SHP77 treated with DMSO at 0.1 percent for 48 hours (cell line): Measurements from ENCODE around the gene LAMTOR2.
A peak's percentile ranks its signal among the peaks of the same experiment; 100 is the strongest.
"Not testable (repeated sequence)": the region's sequence is repeated elsewhere in the genome, so short reads cannot be mapped to it uniquely, and the experiment has no call there.

Source experiments
- DNase-seq: peaks from one replicate; lab custom pipeline; 2025; lab: John Stamatoyannopoulos, UW

Gene LAMTOR2

DNA sequence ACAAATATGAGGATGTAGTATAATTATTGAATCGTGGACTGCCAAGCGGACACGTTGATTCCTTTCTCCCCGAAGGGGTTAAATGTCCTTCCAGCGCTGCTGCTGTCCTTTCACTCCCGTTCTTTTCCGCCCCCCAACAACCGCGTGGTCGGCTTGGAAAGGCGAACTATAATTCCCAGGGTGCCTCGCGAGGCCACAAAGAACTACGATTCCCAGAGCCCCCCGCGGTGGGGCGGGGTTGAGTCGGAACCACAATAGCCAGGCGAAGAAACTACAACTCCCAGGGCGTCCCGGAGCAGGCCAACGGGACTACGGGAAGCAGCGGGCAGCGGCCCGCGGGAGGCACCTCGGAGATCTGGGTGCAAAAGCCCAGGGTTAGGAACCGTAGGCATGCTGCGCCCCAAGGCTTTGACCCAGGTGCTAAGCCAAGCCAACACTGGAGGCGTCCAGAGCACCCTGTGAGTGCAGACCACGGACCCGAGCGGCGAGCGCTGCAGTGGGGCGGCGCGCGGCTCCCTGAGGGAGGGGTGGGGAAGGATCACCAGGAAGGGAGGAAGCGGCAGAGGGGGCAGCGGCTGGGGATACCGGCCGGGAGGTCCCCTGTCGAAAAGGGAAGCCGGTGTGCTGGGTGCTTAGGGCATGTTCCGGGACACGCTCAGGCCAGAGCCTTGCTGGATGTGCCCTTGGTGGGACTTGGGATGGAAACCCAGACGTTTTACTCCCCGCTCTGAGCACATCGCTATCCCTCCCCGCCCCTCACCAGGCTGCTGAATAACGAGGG is at the start of gene LAMTOR2:
LAMTOR2 (plus strand) TSS at position 283 of the 781 bp plus-strand sequence; CDS start at position 391, 108 bp downstream.
- peak; percentile 100 for DNase-seq

DNA sequence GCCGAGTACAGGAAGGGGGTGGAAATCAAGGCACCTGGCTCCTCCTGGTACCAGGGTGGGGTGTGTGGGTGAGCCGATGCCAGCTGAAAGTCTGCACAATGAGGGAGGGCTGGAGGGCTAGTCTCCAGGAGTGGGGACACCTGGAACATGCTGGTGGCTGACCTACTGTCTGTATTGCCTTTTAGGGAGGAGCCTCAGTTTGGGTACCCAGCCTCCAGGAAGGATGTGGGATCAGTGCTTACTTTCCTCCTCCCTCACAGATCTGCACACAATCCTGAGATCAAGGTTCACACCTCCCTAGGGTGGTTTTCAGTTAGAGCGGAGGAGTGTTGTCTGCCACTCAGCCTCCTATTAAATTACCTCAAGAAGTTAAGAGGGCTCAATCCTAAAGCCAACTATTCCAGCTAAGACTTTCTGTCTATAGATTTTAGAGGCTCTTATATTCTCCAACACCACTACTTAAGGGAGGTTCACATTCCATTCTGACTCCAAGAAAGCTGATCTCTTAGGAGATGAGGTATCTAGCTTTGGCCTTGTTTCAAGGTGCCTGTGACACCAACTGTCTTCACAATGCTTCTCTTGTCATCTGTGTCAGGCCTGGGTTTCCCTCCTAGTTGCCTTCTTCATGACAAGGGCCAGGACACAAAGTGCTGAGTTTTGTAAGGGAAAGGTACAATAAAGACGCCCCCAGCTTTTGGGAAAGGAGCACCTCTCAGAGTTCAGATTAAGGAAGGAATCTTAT is 49.6 kb upstream of the LAMTOR2 start:
- no peak for DNase-seq

- no peak for DNase-seq
These were observed 47.8 kb upstream of the LAMTOR2 start for GRCh38 chr1:156006666-156007376.

DNA sequence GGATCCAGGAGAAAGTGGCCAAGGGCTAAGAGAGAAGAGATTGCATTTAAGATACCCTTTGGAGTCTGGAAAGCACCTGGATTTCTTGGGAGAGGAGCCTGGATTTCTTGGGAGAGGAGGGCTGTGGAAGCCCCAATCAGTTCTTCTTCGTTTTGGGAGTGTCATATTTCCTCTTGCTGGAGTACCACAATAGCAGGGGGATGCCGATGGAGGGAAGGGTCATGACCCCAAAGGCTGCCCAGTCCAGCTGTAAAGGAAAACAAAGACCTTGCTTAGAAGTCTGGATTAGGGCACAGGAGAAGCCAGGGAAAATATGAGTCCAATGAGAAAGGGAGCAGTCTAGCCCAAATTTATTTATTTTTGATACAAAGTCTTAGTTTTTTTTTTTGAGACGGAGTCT is 45.2 kb upstream of the LAMTOR2 start:
- DNase-seq, result no peak

DNA sequence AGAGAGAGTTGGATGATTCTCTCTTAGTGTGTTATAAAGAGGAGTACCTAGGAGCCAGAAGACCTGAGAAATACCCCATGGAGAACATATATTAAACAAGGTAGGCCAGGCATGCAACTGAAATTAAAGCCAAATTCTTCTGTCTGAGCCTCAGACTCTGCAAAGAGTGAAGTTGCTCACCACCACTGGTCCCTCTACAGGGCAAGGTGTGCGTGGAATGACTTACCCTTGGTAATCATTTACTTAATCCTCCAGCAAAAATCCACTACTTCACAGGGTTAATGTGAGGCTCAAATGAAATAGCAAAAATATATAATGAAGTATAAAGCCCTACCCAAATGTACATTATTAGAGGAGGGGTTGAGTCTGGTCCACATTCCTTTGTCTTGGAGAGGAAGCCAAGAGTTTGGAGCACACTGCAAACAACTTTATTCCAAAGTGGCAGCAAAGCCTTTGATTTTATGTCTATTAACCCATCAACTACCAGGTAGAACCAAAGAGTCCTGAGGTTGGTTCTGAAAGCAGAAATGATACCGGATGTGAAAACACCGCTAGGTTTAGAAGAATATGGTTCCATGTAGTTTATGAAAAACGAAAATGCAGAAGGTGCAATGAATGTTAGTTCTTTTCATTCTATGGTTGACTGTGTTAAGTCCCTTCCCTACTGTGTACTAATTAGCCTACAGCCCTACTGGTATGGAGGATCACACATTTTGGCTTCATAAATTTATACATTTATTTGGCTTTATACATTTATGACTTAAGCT is 42.3 kb upstream of the LAMTOR2 start:
- DNase-seq, result no peak

- no peak for DNase-seq
These were observed 39.8 kb upstream of the LAMTOR2 start for GRCh38 chr1:156014829-156015228.

DNA sequence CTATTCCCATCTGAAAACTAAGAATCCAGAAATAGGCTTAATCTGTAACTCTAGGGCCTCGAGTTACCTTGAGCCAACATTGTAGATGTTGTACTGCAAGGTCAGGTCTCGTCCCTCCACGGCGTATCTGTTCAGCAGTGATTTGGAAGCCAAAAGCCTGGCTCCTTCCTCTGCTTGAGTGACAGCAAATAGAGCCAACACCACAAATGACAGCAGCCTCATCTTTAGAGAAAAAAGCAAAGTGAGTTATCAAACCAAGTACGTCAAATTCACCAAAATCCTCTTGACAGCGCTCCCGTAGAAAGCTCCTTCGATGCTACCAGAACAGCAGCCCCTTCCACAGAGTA is 34.7 kb upstream of the LAMTOR2 start:
- DNase-seq, result no peak

DNA sequence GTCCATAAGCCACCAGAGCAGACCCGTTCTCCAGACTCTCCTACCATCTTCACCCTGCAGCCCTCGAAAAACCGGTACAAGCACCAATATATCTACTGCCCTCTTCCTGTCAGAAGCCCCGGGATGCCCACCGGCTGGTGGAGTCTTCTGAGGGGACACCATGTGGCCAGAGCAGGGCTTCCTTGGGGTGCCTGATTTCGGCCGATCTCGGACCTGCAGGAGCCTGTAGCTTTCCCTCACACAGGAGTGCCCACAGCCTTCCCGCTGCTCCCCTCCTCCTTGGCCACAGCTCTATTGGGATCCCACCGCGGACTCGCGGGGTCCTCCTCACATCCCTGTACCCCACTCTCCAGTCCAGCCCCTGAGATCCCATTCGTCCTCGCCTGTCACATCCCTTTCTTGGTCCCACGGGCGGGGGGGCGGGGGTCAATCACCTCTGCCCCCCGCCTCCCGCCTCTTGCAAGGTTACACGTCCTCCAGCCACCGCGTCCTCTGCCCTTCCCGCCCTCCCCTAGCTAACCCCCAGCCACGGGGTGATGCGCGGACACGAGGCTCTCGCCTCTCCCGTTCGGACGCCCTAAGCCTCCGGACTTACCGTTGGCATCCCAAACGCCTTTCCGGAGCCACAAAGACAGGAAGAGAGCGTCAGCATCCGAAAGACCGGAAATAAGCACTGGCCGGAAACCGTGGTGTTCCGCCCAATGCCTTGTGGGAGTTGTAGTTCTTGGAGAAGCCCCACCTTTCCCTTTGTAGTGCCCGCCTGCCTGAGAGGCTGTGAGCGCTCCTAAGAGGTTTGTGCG is 34.1 kb upstream of the LAMTOR2 start, which contains the start of gene SSR2:
SSR2 (minus strand) TSS at position 659 of the 800 bp plus-strand sequence. CDS start 784 bp downstream, outside the sequence.
- peak; percentile 97 for DNase-seq

DNA sequence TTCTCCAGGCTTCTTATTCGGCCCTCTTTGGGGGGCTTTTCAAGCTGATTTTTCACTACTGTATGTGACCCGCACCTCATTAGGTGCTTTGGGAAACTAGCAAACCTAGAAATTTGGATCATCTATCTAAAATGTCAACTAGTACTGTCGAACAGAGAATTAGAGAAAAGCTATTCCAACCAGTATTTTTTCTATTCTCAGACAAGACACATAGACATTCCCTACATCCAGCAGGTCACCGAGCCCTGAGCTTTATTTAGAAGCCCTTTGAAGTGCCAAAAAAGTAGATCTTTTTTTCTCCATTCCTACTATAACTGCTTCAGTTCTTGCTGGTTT is 33.5 kb upstream of the LAMTOR2 start:
- no peak for DNase-seq

DNA sequence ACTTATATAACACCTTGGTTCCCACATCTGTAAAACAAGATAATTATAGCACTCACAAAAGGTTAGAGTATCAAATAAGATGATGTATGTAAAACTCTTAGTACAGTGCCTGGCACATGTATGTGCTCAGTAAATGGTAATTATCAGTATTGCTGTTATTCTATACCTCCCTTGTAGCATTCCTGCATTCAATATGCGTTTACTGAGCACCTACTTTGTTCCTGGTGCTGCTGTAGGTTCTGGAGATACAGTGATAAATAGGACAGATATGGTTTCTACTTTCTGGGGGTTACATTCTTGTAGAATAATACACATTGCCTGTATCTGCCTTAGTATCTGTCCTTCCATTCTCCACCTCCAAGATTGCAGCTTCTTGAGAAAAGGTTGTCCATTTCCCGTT is 32.6 kb upstream of the LAMTOR2 start:
- no peak for DNase-seq

DNA sequence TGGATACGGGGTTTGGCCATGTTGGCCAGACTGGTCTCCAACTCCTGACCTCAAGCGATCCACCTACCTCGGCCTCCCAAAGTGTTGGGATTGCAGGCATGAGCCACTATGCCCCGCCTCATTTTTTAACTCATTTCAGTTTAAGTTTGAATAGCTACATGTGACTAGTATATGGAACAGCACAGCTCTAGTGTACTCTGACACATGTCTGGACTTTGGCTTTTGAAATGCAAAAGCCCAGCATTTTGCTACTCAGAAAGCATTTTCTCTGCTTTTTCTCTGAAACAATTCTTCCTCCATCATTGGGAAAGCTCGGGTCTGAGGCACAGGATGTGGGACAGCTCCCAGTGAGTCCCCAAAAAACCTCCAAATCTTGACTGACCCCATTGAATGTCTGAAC is 29.8 kb upstream of the LAMTOR2 start:
- DNase-seq, result no peak

- DNase-seq, result peak; percentile 78
These were observed 28.7 kb upstream of the LAMTOR2 start for GRCh38 chr1:156025876-156026275.

- DNase-seq, result no peak
These were observed 28.0 kb upstream of the LAMTOR2 start for GRCh38 chr1:156026588-156026987.

DNA sequence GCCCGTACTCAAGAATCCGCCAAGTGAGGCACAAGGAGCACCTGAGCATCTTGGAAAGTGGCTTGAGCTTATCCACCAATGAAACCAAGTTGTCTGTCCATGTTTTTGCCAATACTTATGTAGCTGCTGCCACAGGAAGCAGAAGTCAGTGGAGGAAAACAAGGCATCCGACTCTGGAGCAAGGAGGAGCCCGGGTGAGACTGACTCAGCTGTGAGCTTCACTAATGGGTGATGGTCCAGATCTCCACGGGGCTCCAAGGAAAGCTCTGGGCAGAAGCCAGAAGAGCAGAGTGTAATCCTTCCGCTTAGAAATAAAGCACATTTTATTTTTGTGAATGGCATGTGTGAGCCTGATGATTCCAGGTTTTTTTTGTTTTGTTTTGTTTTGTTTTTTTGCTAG is 21.6 kb upstream of the LAMTOR2 start:
- DNase-seq, result no peak

DNA sequence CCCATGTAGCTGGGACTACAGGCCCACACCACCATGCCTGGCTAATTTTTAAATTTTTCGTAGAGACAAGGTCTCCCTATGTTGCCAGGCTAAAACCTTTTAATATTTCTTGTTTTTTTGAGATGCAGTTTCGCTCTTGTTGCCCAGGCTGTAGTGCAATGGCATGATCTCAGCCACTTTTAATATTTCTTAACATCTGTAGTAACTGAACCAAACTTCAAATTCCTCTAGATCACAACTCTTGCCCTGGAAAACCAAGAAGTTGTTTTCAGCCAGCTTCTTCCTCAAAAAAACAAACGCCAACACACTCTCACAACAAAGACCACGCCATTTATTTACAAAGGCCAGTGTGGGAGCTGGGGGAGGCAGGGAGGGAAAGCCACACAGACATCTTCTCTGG is 19.6 kb upstream of the LAMTOR2 start:
- DNase-seq, result not testable (repeated sequence)

GRCh38 chr1:156042828-156043227 is 11.8 kb upstream of the LAMTOR2 start:
- DNase-seq, result no peak

DNA sequence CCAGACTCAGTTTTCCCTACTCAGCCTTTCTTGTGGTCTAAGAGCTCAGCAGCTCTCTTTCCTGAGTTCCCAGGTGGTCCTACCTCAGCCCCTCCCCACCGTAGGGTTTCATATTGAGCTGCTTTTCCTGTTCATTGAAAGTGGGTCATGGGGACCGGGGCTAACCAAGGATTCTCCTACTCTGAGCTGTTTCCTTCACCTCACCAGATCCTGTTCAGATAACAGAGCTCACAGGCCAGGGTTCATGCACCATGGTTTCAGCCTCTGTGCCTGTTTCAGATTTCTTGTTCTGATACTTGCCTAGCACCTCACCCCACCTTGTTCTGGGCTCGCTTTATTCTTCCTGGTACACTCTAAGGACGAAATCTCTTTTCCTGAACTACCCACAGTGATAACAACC is 9.5 kb upstream of the LAMTOR2 start:
- no peak for DNase-seq

GRCh38 chr1:156048663-156049258 is 5.8 kb upstream of the LAMTOR2 start:
- DNase-seq, result no peak

DNA sequence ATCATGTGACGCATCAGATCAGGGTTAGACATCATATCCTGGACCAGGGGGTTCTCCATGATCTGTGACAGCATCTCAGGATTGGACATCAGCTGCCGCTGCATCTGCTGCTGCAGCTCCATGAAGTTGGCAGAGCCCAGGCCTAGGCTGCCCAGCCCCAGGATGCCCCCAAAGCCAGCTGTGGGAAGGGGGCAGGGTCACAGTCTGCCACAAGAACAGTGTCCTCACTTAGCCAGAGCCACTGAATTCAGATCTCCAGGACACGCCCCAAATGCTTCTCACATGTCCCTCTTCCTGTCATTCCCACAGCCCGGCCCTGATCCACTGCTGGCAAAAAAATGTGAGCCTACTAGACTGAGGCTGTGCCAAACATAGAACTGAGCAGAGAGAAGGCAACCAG is 4.2 kb upstream of the LAMTOR2 start:
- DNase-seq, result no peak

DNA sequence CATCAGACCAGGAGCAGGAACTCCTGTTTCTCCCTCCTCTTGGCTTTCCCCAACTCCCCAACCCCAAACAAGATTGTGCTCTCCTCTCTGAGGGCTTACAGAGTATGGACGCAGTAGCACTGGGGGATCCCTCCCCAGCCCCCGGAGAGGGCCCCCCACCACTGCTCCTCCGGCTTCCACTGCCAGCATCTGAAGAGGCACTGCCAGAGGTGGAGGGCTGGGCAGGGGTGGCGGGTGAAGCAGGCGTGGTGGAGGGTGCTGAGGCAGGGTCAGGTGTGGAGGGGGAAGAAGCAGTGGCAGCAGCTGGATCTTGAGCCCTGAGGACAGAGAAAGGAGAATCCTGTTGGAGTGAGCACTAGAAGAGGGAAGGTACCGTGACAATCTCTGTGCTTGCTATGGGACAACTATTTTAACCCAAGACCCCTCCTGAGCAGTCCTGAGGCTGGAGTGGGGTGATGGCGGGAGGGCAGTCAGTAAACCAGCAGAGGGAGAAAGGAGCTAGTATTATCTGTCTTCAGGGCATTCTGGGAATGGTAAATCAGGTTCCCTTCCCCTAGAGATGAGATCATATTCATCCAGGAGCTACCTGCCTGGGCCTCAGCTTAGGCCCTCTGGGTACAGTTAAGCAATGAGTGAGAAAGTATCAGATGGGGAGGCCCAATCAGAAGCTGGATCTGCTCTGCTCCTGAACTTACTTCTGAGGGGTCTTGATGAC is 3.4 kb upstream of the LAMTOR2 start:
- no peak for DNase-seq
